NCI-H1105 treated with DMSO at 0.1 percent for 48 hours (cell line): ENCODE measurements around the gene ANKH.
A peak's percentile ranks its signal among the peaks of the same experiment; 100 is the strongest.

ENCODE experiments used
- DNase-seq: peaks from one replicate; lab custom pipeline; 2025; lab: John Stamatoyannopoulos, UW

The ANKH gene

GRCh38 chr5:14684757-14685156 is 186.8 kb downstream of the ANKH start:
- DNase-seq = no peak

GRCh38 chr5:14683906-14684455 is 187.6 kb downstream of the ANKH start:
- DNase-seq = no peak

- DNase-seq = no peak
Observed at GRCh38 chr5:14681236-14681752, 190.3 kb downstream of the ANKH start.

- no peak for DNase-seq
Observed at GRCh38 chr5:14679595-14679994, 192.0 kb downstream of the ANKH start.

GRCh38 chr5:14678773-14679334 is 192.7 kb downstream of the ANKH start:
- no peak for DNase-seq

- no peak for DNase-seq
Observed at GRCh38 chr5:14676320-14676719, 195.3 kb downstream of the ANKH start.

GRCh38 chr5:14675865-14676300 is 195.7 kb downstream of the ANKH start:
- no peak for DNase-seq

GRCh38 chr5:14674983-14675854 is 196.4 kb downstream of the ANKH start:
- no peak for DNase-seq

GRCh38 chr5:14673443-14673842 is 198.1 kb downstream of the ANKH start:
- no peak for DNase-seq

GRCh38 chr5:14672484-14673394 is 198.8 kb downstream of the ANKH start:
- no peak for DNase-seq

GRCh38 chr5:14672082-14672481 is 199.5 kb downstream of the ANKH start:
- no peak for DNase-seq

- DNase-seq = no peak
Observed at GRCh38 chr5:14671414-14671813, 200.2 kb downstream of the ANKH start.

- DNase-seq = no peak
Observed at GRCh38 chr5:14669975-14670374, 201.6 kb downstream of the ANKH start.

- no peak for DNase-seq
Observed at GRCh38 chr5:14669415-14669814, 202.2 kb downstream of the ANKH start.

GRCh38 chr5:14668181-14668591 is 203.4 kb downstream of the ANKH start:
- DNase-seq = no peak

GRCh38 chr5:14667770-14668169 is 203.8 kb downstream of the ANKH start:
- no peak for DNase-seq

GRCh38 chr5:14667290-14667689 is 204.3 kb downstream of the ANKH start:
- DNase-seq = no peak

- no peak for DNase-seq
Observed at GRCh38 chr5:14666357-14666756, 205.2 kb downstream of the ANKH start.

GRCh38 chr5:14665949-14666348 is 205.6 kb downstream of the ANKH start:
- DNase-seq = no peak

- DNase-seq = peak; percentile 28
Observed at GRCh38 chr5:14665101-14665822, 206.3 kb downstream of the ANKH start.
